Measurements from ENCODE around the gene FRMPD4. TPM values are rescaled to one million over a fixed set of nuclear protein-coding genes. Genes with fewer than 3 reads are reported as not detected.

The FRMPD4 gene
- total and polyA plus RNA-seq, 2 of the 13 experiments (the other 11 are each of a cell fraction or from before 2014, with no cell fraction given) = not detected

DNA sequence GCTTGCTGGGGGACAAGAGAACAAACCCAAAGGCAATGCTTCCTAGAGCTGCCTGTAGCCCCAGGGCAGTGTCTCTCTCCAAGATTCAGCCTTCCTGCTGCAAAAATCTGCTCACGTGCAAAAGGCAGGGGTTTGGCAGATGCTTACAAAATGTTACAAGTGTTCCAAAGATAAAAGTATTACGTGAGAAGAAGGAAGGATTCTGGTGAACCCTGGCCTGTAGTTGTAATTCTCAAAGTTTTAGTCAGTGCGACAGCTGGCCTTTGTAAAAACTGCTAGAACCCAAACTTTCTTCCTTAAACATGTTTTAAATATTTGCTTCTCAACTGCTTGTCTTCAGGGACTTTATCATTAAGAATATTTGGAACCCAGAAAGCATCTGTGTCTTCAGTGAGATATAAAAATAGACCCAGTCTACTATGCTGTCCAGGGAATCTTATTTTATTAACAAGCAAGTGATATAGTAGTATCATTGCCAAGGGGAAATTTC, 232.3 kb downstream of the FRMPD4 start:
- ChIA-PET POLR2A (no interaction called here), CTCF (ENCODE audit: low intra/inter-chr PET ratio, low total read pairs) (no interaction called here)
- intact Hi-C loops (cut with micrococcal nuclease; ENCODE audit: unreplicated experiment) (no loop called here), in situ Hi-C loops (cut with HindIII; ENCODE audit: extremely low pct_ligation_motif_present, low pct_unique_long_range_greater_than_20kb) (no loop called here)
- H3K4me3 ChIP-seq (replicated peaks in 1 of 3; ENCODE audit: insufficient read depth in 1 of 3, low read depth in 2 of 3, low read length in 3 of 3) = no peak overlapping the region
- FAIRE-seq (no peak), ATAC-seq (no peak), DNase-seq (ENCODE audit: low spot score) (no peak)
- no peaks in the 10 kb centered on the region for H3K4me1 ChIP-seq (ENCODE audit: insufficient read depth, low read length)
- no peaks in the 10 kb centered on the region for H3K9me3 ChIP-seq (ENCODE audit: low read length)
- no peaks in the 10 kb centered on the region for H3K79me2 ChIP-seq (ENCODE audit: insufficient read depth, low read length)
- 0% methylated on average over 2 of the region's 3 CpGs for WGBS (ENCODE audit: low lambda C conversion rate)
- no peaks in the 10 kb centered on the region for H3K27me3 ChIP-seq (ENCODE audit: control insufficient read depth in 1 of 2, insufficient read depth in 2 of 2, low read length in 2 of 2)
- TF ChIP-seq, protein P1, sequence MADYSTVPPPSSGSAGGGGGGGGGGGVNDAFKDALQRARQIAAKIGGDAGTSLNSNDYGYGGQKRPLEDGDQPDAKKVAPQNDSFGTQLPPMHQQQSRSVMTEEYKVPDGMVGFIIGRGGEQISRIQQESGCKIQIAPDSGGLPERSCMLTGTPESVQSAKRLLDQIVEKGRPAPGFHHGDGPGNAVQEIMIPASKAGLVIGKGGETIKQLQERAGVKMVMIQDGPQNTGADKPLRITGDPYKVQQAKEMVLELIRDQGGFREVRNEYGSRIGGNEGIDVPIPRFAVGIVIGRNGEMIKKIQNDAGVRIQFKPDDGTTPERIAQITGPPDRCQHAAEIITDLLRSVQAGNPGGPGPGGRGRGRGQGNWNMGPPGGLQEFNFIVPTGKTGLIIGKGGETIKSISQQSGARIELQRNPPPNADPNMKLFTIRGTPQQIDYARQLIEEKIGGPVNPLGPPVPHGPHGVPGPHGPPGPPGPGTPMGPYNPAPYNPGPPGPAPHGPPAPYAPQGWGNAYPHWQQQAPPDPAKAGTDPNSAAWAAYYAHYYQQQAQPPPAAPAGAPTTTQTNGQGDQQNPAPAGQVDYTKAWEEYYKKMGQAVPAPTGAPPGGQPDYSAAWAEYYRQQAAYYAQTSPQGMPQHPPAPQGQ (CRISPR knock-in tag; IDR thresholded peaks at IDR 0.05; ENCODE audit: borderline replicate concordance) = no peak
- TF ChIP-seq ZNF83 (CRISPR knock-in tag; IDR thresholded peaks at IDR 0.05; ENCODE audit: borderline replicate concordance) (no peak), ZC3H4 (CRISPR knock-in tag; IDR thresholded peaks at IDR 0.05; ENCODE audit: borderline replicate concordance) (no peak), FOXP4 (CRISPR knock-in tag; IDR thresholded peaks at IDR 0.05) (no peak), HIVEP1 (CRISPR knock-in tag; IDR thresholded peaks at IDR 0.05) (no peak), ZNF7 (CRISPR knock-in tag; IDR thresholded peaks at IDR 0.05) (no peak), EED (CRISPR knock-in tag; IDR thresholded peaks at IDR 0.05) (no peak), SSRP1 (CRISPR knock-in tag; IDR thresholded peaks at IDR 0.05) (no peak), MEIS1 (CRISPR knock-in tag; IDR thresholded peaks at IDR 0.05; ENCODE audit: borderline replicate concordance) (no peak), TBX2 (CRISPR knock-in tag; IDR thresholded peaks at IDR 0.05; ENCODE audit: borderline replicate concordance) (no peak), ZNF446 (CRISPR knock-in tag; IDR thresholded peaks at IDR 0.05) (no peak), CEBPG (CRISPR knock-in tag; IDR thresholded peaks at IDR 0.05) (no peak), ZNF224 (CRISPR knock-in tag; IDR thresholded peaks at IDR 0.05) (no peak), ZNF17 (CRISPR knock-in tag; IDR thresholded peaks at IDR 0.05) (no peak), LCORL (IDR thresholded peaks at IDR 0.05) (no peak), LCORL (CRISPR knock-in tag; IDR thresholded peaks at IDR 0.05) (no peak), ZSCAN29 (CRISPR knock-in tag; conservative IDR thresholded peaks at IDR 0.05) (no peak)
- TF ChIP-seq, protein P2, sequence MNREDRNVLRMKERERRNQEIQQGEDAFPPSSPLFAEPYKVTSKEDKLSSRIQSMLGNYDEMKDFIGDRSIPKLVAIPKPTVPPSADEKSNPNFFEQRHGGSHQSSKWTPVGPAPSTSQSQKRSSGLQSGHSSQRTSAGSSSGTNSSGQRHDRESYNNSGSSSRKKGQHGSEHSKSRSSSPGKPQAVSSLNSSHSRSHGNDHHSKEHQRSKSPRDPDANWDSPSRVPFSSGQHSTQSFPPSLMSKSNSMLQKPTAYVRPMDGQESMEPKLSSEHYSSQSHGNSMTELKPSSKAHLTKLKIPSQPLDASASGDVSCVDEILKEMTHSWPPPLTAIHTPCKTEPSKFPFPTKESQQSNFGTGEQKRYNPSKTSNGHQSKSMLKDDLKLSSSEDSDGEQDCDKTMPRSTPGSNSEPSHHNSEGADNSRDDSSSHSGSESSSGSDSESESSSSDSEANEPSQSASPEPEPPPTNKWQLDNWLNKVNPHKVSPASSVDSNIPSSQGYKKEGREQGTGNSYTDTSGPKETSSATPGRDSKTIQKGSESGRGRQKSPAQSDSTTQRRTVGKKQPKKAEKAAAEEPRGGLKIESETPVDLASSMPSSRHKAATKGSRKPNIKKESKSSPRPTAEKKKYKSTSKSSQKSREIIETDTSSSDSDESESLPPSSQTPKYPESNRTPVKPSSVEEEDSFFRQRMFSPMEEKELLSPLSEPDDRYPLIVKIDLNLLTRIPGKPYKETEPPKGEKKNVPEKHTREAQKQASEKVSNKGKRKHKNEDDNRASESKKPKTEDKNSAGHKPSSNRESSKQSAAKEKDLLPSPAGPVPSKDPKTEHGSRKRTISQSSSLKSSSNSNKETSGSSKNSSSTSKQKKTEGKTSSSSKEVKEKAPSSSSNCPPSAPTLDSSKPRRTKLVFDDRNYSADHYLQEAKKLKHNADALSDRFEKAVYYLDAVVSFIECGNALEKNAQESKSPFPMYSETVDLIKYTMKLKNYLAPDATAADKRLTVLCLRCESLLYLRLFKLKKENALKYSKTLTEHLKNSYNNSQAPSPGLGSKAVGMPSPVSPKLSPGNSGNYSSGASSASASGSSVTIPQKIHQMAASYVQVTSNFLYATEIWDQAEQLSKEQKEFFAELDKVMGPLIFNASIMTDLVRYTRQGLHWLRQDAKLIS (CRISPR knock-in tag; IDR thresholded peaks at IDR 0.05) = no peak
- no peak overlapping the region for H2AFZ ChIP-seq (ENCODE audit: low read length)
- H3K36me3 ChIP-seq (replicated peaks in 1 of 2; ENCODE audit: control insufficient read depth in 1 of 2, insufficient read depth in 2 of 2, low read length in 2 of 2) = no peaks in the 10 kb centered on the region
- no peaks in the 10 kb centered on the region for H4K20me1 ChIP-seq (ENCODE audit: insufficient read depth, low read length)
- no peak overlapping the region for H3K9ac ChIP-seq (ENCODE audit: insufficient read depth, low read depth, low read length)
- BruUV-seq (replicated peaks) = no TSS peak
- no peak overlapping the region for H3K4me2 ChIP-seq (ENCODE audit: low read depth, low read length)
- H3K27ac ChIP-seq (ENCODE audit: extremely low read length, insufficient read depth, low read length) = no peak overlapping the region

All from HepG2 (cell line).